Brain microvascular endothelial cell (primary cell): Measurements from ENCODE around the gene UBL3.

Source experiments
- DNase-seq: peaks from one replicate; pipeline ENCODE4 v3.0.0-alpha.2; 2020
- H3K27ac ChIP-seq: fragments of 250-450 bp; sonication (Bioruptor Pico); 2 replicates; pipeline ENCODE4 v1.5.1; 2020; ENCODE audit warnings: mild to moderate bottlenecking, moderate library complexity
- H3K27me3 ChIP-seq: fragments of 250-450 bp; sonication (Bioruptor Pico); replicated peaks from 2 replicates; pipeline ENCODE4 v1.5.1; 2020; ENCODE audit warnings: mild to moderate bottlenecking
- H3K36me3 ChIP-seq: fragments of 250-450 bp; sonication (Bioruptor Pico); replicated peaks from 2 replicates; pipeline ENCODE4 v1.5.1; 2020; ENCODE audit warnings: mild to moderate bottlenecking
- H3K4me3 ChIP-seq: 2 replicates; pipeline ENCODE4 v1.5.1; 2011; ENCODE audit warnings: low read depth, mild to moderate bottlenecking, control low read depth, low read length, moderate library complexity
- in situ Hi-C: cut with HindIII; loops from 2 replicates; pipeline ENCODE4 v1.10.0; 2017; ENCODE audit warnings: low sequenced_read_pairs, low pct_ligation_motif_present
- TF ChIP-seq, protein P1 (sequence below): IDR thresholded peaks from 2 replicates; pipeline ENCODE4 v1.5.1; 2011; ENCODE audit warnings: low read depth, mild to moderate bottlenecking, moderate library complexity, low read length, control low read depth, inconsistent platforms; ENCODE audit errors: missing control alignments

UBL3 gene

DNA sequence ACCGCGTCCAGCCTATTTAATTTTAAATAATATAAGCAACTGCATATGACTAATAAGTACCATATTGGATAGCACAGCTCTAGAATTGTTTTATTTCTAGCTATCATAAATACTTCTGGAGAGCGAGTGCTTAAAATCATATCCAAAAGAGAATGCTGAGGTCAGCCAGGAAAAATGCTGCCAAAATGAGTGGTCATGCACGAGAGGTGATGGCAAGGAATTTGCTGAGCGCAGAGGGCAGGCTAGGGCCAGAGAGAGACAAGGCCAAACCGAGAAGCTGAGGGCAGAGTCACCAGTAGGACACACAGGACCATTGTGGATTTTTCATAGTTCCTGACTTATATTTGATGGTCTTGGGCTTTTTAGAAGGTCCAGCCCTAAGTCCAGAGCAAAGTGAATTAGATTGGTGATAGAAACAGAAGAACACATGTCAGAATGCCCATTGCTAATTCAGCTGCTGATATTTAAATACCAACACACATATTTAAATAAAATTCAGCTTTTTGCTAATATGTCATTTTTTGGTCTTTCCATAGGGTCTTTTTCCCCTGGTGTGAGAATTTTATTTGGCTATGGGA lies 33.6 kb upstream of the UBL3 start:
- no peak for DNase-seq
- TF ChIP-seq, protein P1, sequence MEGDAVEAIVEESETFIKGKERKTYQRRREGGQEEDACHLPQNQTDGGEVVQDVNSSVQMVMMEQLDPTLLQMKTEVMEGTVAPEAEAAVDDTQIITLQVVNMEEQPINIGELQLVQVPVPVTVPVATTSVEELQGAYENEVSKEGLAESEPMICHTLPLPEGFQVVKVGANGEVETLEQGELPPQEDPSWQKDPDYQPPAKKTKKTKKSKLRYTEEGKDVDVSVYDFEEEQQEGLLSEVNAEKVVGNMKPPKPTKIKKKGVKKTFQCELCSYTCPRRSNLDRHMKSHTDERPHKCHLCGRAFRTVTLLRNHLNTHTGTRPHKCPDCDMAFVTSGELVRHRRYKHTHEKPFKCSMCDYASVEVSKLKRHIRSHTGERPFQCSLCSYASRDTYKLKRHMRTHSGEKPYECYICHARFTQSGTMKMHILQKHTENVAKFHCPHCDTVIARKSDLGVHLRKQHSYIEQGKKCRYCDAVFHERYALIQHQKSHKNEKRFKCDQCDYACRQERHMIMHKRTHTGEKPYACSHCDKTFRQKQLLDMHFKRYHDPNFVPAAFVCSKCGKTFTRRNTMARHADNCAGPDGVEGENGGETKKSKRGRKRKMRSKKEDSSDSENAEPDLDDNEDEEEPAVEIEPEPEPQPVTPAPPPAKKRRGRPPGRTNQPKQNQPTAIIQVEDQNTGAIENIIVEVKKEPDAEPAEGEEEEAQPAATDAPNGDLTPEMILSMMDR: no peak
- peaks cover under 1% of the 10 kb centered on the region for H3K27me3 ChIP-seq
- no peak overlapping the region for H3K4me3 ChIP-seq
- no peak overlapping the region for H3K27ac ChIP-seq
- in situ Hi-C loops: no loop called here
- no peaks in the 10 kb centered on the region for H3K36me3 ChIP-seq

DNA sequence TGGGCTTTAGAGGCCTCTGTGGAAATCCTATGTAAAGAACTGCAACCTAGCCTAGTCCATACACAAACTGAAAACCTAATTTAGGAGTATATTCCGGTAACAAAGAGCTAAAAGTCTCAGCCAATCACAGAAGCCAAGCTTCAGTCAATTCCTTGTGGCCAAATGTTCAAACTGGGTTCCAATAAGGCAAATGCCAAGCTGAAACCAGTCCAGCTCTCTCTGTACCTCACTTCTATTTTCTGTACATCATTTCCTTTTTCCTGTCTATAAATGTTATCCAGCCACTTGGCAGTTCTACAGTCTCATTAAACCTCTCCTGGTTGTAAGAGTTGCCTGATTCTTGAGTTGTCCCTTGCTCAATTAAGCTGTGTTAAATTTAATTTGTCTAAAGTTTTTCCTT lies 31.7 kb upstream of the UBL3 start:
- H3K36me3 ChIP-seq: no peaks in the 10 kb centered on the region
- H3K27ac ChIP-seq: no peak overlapping the region
- no peak for DNase-seq
- H3K27me3 ChIP-seq: peaks cover 3% of the 10 kb centered on the region
- TF ChIP-seq, protein P1: no peak
- in situ Hi-C loops: no loop called here
- H3K4me3 ChIP-seq: no peak overlapping the region

DNA sequence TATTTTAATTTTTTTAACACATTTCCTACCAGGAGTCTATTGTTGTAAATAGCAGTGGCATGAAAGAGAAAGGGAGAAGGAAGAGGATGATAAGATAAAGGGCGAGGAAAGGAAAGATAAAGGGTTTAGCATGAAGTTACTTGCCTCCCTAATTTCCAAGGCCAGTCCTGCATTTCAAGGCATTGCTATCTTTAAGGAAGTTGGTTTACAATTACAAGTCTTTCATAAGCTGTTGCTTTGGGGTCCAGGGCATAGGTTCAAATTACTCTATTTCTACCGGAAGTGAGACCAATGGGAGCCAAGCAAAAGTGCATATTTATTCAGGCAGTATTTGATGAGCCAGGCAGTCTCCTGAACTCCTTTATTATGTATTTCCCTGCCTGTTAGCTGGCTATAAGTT lies 27.7 kb upstream of the UBL3 start:
- TF ChIP-seq, protein P1: no peak
- no peak overlapping the region for H3K27ac ChIP-seq
- H3K27me3 ChIP-seq: peaks cover 9% of the 10 kb centered on the region
- DNase-seq: no peak
- in situ Hi-C loops: no loop called here
- no peak overlapping the region for H3K4me3 ChIP-seq
- no peaks in the 10 kb centered on the region for H3K36me3 ChIP-seq

DNA sequence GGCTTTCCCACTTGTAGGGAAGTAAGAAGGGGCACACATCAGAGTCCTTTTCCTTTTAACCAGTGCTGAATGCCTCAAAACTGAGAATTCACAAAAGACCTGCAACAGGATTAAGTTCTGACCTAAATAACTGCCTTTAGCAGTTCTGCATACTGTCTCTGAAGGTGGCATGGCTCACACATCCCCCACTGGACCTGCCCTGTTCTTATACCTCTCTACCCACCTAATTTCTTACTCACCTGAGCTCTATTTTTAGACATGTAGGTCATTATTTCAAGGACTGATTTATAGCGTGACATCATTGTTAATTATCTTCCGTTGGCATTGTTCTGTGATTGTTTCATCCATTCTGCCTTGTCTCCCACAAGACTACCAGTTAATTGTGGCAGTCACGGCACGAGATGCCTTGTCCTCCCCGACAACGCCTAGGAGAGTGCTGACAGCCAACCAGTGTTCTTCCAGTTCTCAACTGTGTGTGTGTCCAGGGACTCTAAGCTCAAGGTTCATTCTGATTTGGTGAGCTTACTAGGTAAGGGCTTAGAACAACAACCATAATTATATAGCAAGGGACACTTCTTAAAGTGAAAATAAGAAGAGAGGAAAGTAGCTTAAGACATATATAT lies 27.1 kb upstream of the UBL3 start:
- DNase-seq: no peak
- H3K27me3 ChIP-seq: peaks cover 11% of the 10 kb centered on the region
- H3K36me3 ChIP-seq: no peaks in the 10 kb centered on the region
- in situ Hi-C loops: no loop called here
- no peak overlapping the region for H3K27ac ChIP-seq
- TF ChIP-seq, protein P1: no peak
- no peak overlapping the region for H3K4me3 ChIP-seq

DNA sequence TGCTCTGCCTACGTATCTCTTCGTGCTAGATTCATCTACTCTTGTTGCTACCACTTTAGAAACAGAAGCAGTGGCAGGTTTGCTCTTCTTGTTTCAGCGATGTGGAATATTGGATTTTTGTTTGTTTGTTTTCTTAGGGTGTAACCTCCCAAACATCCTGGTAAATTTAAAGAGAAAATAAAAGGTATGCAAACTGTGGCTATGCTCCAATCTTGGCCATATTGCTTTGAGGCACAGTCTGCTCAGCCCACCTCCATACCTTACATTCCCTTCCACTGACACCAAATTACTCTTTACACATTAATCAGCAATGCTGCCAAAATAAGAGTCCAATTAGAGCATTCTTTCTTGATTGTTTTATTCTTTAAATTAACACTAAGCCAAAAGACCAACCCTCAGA lies 25.2 kb upstream of the UBL3 start:
- TF ChIP-seq, protein P1: no peak
- in situ Hi-C loops: no loop called here
- Histone ChIP-seq H3K4me3 (no peak overlapping the region), H3K27ac (no peak overlapping the region), H3K36me3 (no peaks in the 10 kb centered on the region), H3K27me3 (peaks cover 15% of the 10 kb centered on the region)
- no peak for DNase-seq

DNA sequence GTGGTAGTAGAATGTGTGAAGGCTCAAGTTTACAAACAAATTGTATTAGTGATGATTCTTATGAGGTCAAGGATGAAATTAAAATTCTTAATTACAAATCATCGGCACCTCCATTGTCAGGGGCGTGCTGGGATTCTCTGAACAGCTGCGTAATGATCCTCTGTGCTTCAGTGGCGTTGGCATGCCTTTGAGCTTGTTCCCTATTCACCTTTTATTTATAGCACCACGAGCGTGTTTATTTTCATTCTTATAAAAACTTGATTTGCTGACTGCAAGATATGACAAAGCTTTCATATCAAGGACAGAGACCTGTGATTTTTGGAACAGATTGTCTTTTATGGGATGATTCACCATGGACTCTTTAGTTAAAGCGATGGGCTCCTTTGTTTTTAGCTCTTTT lies 18.2 kb upstream of the UBL3 start:
- Histone ChIP-seq H3K4me3 (no peak overlapping the region), H3K27ac (no peak overlapping the region), H3K36me3 (no peaks in the 10 kb centered on the region), H3K27me3 (peaks cover 7% of the 10 kb centered on the region)
- in situ Hi-C loops: no loop called here
- TF ChIP-seq, protein P1: no peak
- no peak for DNase-seq
